GM12875 (cell line): ENCODE measurements around the gene ABHD12.
"Not testable (repeated sequence)": the region's sequence is repeated elsewhere in the genome, so short reads cannot be mapped to it uniquely, and the experiment has no call there.

Experiments
- H3K4me3 ChIP-seq: one replicate; pipeline ENCODE4 v1.5.1; 2011; ENCODE audit warnings: low read depth, low read length, control low read depth
- TF ChIP-seq, protein P1 (sequence below): IDR thresholded peaks from 2 replicates; pipeline ENCODE4 v1.5.1; 2011; ENCODE audit warnings: low read depth, mild to moderate bottlenecking, control low read depth, inconsistent platforms, low read length, moderate library complexity, borderline replicate concordance; ENCODE audit not compliant: insufficient read depth

ABHD12 gene

GRCh38 chr20:25316506-25317190, 74.0 kb downstream of the ABHD12 start:
- H3K4me3 ChIP-seq: no peak overlapping the region
- TF ChIP-seq, protein P1, sequence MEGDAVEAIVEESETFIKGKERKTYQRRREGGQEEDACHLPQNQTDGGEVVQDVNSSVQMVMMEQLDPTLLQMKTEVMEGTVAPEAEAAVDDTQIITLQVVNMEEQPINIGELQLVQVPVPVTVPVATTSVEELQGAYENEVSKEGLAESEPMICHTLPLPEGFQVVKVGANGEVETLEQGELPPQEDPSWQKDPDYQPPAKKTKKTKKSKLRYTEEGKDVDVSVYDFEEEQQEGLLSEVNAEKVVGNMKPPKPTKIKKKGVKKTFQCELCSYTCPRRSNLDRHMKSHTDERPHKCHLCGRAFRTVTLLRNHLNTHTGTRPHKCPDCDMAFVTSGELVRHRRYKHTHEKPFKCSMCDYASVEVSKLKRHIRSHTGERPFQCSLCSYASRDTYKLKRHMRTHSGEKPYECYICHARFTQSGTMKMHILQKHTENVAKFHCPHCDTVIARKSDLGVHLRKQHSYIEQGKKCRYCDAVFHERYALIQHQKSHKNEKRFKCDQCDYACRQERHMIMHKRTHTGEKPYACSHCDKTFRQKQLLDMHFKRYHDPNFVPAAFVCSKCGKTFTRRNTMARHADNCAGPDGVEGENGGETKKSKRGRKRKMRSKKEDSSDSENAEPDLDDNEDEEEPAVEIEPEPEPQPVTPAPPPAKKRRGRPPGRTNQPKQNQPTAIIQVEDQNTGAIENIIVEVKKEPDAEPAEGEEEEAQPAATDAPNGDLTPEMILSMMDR: no peak

- TF ChIP-seq, protein P1: no peak
- H3K4me3 ChIP-seq: no peak overlapping the region
Measured at GRCh38 chr20:25315418-25316210, 75.0 kb downstream of the ABHD12 start.

- H3K4me3 ChIP-seq: no peak overlapping the region
- TF ChIP-seq, protein P1: no peak
Measured at GRCh38 chr20:25314497-25315417, 75.9 kb downstream of the ABHD12 start.

GRCh38 chr20:25313593-25313992, 77.0 kb downstream of the ABHD12 start:
- H3K4me3 ChIP-seq: no peak overlapping the region
- TF ChIP-seq, protein P1: no peak

DNA sequence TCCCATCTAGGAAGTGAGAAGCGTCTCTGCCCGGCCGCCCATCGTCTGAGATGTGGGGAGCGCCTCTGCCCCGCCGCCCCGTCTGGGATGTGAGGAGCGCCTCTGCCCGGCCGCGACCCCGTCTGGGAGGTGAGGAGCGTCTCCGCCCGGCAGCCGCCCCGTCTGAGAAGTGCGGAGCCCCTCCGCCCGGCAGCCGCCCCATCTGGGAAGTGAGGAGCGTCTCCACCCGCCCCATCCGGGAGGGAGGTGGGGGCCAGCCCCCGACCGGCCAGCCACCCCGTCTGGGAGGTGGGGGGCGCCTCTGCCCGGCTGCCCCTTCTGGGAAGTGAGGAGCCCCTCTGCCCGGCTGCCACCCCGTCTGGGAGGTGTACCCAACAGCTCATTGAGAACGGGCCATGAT, 77.9 kb downstream of the ABHD12 start:
- H3K4me3 ChIP-seq: not testable (repeated sequence)

- H3K4me3 ChIP-seq: no peak overlapping the region
- TF ChIP-seq, protein P1: no peak
Measured at GRCh38 chr20:25310921-25311728, 79.5 kb downstream of the ABHD12 start.
